ENCODE data around the gene EXOC6B. TPM values are rescaled to one million over a fixed set of nuclear protein-coding genes. Genes with fewer than 3 reads are reported as not detected.

EXOC6B gene
- total and polyA plus RNA-seq, 8 donors: 22.1 to 30.8 (median 25.9) TPM

DNA sequence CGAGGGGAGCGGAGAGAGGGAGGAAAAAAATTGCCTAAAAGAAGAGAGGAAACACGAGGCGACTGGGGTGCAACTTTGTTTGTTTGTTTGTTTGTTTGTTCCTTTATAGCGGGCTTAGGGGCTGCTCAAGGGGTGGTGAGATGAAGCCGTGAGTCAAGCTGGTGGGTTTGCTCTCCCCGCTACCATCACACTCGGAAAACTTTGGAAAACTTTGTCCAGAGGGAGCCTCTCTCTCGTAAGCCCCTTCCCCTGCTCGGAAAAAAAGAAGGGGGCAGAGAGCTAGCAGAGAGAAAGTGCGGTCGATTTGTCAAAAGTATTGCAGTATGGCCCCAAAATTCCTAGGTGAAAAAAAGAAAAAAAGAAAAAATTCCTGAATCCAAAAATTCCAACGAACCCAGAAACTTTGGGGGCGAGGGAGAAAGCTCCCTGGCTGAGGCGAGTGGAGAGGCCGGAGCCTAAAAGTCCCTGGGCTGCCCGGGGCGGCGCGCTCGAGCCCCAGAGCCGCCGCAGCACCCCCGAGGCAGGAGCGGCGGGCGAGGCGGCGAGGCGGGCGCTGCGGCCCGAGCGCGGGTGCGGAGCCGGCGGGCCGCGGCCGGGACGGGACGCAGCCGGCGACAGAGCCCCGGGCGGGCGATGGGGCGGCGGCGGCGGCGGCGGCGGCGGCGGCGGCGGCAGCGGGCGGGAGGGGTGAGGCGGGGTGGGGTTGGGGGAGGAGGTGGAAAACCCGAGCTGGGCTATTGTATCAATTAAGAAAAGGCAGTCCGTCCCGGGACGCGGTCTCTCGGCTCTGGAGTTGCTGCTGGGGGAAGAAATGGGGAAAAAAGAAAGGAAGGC, 677.6 kb downstream of the EXOC6B start:
- Histone ChIP-seq H3K27ac (no peak overlapping the region), H3K9me3 (no peaks in the 10 kb centered on the region), H3K36me3 (no peaks in the 10 kb centered on the region), H3K4me3 (peak overlapping the region; percentile 22 to 39), H3K27me3 (peaks cover 61 to 94% of the 10 kb centered on the region in 2 donors), H3K4me1 (peaks cover 38 to 66% of the 10 kb centered on the region in 2 donors)
- ATAC-seq: no peak
- DNase-seq: peak in 2 of 4 donors; percentile 19 to 28
- intact Hi-C loops (cut with DNase I): loop anchor here in 1 of 2 donors (5.0 kb wide), 1 partner anchor 601 kb away; no protein-coding TSS in a partner anchor
- TF ChIP-seq, protein P1, sequence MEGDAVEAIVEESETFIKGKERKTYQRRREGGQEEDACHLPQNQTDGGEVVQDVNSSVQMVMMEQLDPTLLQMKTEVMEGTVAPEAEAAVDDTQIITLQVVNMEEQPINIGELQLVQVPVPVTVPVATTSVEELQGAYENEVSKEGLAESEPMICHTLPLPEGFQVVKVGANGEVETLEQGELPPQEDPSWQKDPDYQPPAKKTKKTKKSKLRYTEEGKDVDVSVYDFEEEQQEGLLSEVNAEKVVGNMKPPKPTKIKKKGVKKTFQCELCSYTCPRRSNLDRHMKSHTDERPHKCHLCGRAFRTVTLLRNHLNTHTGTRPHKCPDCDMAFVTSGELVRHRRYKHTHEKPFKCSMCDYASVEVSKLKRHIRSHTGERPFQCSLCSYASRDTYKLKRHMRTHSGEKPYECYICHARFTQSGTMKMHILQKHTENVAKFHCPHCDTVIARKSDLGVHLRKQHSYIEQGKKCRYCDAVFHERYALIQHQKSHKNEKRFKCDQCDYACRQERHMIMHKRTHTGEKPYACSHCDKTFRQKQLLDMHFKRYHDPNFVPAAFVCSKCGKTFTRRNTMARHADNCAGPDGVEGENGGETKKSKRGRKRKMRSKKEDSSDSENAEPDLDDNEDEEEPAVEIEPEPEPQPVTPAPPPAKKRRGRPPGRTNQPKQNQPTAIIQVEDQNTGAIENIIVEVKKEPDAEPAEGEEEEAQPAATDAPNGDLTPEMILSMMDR (IDR thresholded peaks at IDR 0.05): no peak

DNA sequence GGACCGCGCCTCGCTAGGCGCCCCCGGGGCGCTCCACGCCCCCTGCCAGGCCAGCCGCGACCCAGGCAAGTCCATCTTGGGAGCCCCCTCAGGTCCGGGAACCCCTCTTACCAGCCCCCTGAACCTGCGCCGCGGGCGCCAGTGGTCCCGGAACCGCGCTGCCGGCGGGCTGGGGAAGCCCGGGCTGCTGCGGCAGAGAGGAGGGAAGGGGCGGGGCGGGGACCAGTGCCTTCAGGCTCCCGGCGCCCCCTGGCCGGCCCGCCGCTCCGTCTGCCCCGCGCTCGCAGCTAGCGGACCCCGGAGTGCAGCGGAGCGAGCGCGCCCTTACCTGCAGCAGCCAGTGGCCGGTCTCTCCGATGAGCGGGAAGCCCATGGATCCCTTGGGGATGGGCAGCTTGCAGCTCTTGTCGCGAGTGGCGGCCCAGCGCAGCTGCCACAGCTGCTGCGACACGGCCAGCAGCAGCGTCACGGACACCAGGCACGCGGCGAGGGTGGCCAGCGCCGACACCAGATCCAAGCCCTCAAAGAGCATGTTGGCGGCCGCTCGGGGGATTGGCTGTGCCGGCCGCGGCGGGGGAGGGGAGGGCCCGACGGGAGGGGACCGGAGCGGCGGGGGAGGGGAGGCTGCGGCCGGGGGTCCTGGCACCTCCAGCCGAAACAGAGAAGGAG, 678.4 kb downstream of the EXOC6B start, which contains the start of gene CYP26B1:
CYP26B1 (minus strand) TSS at position 560 of the 669 bp plus-strand sequence; CDS start at position 532, 28 bp downstream.
- Histone ChIP-seq H3K4me1 (peaks cover 43 to 74% of the 10 kb centered on the region in 2 donors), H3K4me3 (peak within 1 kb of the TSS; percentile 22 to 39), H3K27ac (no peak within 1 kb of the TSS), H3K36me3 (no peaks in the 10 kb centered on the region), H3K27me3 (peaks cover 61 to 96% of the 10 kb centered on the region in 2 donors), H3K9me3 (no peaks in the 10 kb centered on the region)
- intact Hi-C loops (cut with DNase I): loop anchor here in 1 of 2 donors (5.0 kb wide), 1 partner anchor 600 kb away; no protein-coding TSS in a partner anchor
- no peak for ATAC-seq
- TF ChIP-seq, protein P1 (IDR thresholded peaks at IDR 0.05): no peak
- DNase-seq: peak in 3 of 4 donors; percentile 27 to 75 (median 43)

DNA sequence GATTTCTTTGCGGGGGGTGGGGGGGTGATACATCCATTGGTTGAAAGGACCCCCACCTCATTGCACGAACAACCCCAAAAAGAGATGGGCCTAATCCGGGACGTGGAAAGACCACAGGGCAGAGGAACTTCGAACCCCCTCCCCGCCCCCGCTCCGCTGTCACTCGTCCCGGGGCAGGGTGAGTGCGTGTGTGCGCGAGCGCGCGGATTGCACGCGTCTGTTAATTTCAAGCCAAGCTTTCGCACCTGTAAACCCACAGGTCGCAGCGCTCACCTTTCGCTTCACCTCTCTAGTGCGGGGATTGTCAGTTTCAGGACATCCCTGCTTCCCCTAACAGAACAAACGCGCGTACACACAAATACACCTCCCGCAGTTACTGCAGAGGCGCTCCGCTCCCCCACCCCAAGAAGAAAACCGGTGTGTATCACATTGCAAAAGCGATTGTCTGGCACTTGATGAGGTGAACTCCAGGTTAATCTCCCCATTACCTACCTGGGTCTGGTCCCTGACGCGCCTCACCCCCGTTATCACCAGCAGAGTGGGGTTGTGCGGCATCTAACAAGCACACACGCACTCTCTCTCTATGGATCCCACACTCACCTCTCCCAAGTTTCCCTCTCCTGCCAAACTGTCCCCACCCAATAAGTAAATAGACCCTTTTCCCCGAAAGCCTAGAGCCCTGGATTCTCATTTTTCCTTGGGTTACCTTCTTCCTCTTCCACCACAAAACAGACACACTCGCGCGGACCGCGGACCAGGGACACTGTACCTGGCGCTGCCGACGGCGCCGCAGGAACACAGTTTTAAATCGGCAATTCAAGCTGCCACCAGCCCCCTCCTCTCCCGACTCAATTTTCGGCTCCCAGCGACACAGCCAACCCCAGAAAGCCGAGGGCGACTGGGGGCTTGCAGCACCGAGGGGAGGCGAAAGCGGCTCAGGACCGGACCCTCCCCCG, 679.2 kb downstream of the EXOC6B start:
- no peaks in the 10 kb centered on the region for H3K9me3 ChIP-seq
- intact Hi-C loops (cut with DNase I): loop anchor here in 1 of 2 donors (5.0 kb wide), 1 partner anchor 599 kb away; no protein-coding TSS in a partner anchor
- TF ChIP-seq, protein P1 (IDR thresholded peaks at IDR 0.05): no peak
- no peaks in the 10 kb centered on the region for H3K36me3 ChIP-seq
- peak overlapping the region; percentile 19 to 39 for H3K4me3 ChIP-seq
- peaks cover 43 to 74% of the 10 kb centered on the region in 2 donors for H3K4me1 ChIP-seq
- ATAC-seq: no peak
- no peak overlapping the region for H3K27ac ChIP-seq
- peak in 2 of 4 donors; percentile 25 to 67 for DNase-seq
- H3K27me3 ChIP-seq: peaks cover 61 to 97% of the 10 kb centered on the region in 2 donors

DNA sequence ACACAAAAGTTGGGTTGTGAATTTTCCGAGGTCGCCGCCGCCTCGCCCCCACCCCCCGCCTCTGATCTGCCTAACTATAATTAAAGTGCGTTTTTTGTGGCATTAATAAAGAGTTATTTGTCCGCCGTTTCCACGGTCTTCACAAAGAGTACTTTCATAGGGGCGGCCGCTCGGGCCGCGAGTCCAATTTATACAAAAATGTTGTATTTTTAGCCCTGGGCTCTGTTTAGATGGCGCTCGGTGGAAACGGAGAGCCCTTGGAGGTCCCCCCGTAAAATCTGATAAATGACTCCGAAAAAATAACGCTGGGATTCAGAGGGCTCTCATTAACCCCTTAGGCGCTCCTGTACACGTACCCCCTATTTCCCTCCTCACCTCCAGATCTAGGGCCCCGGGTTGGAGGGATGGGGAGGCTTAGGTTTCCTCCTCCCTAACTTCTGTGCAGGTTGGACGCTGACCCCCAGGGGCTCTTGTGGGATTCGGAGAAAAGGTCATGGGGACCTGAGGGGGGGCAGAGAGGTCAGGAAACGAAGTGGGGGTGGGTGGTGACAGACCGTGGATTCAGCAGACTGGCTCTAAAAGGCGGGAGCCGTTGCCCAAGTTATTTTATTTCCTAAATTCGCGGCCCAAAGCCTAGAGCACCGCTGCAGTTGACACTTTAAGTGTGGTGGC, 680.0 kb downstream of the EXOC6B start:
- Histone ChIP-seq H3K27me3 (peaks cover 61 to 94% of the 10 kb centered on the region in 2 donors), H3K9me3 (no peaks in the 10 kb centered on the region), H3K36me3 (no peaks in the 10 kb centered on the region), H3K27ac (no peak overlapping the region), H3K4me3 (peak overlapping the region; percentile 20 to 39), H3K4me1 (peaks cover 43 to 74% of the 10 kb centered on the region in 2 donors)
- DNase-seq (peak in 1 of 4 donors; percentile 27), ATAC-seq (no peak)
- intact Hi-C loops (cut with DNase I): loop anchor here in 1 of 2 donors (5.0 kb wide), 1 partner anchor 598 kb away; no protein-coding TSS in a partner anchor
- TF ChIP-seq, protein P1 (IDR thresholded peaks at IDR 0.05): no peak
